Activated CD4-positive, alpha-beta T cell treated with anti-CD3 and anti-CD28 coated beads, Interleukin-10, Interleukin-2, amounts not matched to agents 100 ng/mL and 50 ng/mL, durations not matched to agents 16 hours and 8 hours (primary cell): Measurements from ENCODE around the gene SLC16A13.

ENCODE experiments used
- DNase-seq: peaks from one replicate; pipeline ENCODE4 v3.0.0-alpha.2; 2020

The SLC16A13 gene

GRCh38 chr17:7014261-7014994 is 21.4 kb upstream of the SLC16A13 start:
- DNase-seq: peak; percentile 99

GRCh38 chr17:7014995-7015958 is 20.5 kb upstream of the SLC16A13 start:
- DNase-seq: peak; percentile 91

GRCh38 chr17:7016418-7016817 is 19.4 kb upstream of the SLC16A13 start:
- peak; percentile 37 for DNase-seq

GRCh38 chr17:7016886-7017826 is 18.7 kb upstream of the SLC16A13 start:
- DNase-seq: no peak

GRCh38 chr17:7017827-7018200 is 18.0 kb upstream of the SLC16A13 start:
- peak; percentile 59 for DNase-seq

GRCh38 chr17:7018331-7018964 is 17.4 kb upstream of the SLC16A13 start:
- no peak for DNase-seq

- no peak for DNase-seq
Observed at GRCh38 chr17:7019367-7019766, 16.4 kb upstream of the SLC16A13 start.

- DNase-seq: no peak
Observed at GRCh38 chr17:7019839-7020519, 15.8 kb upstream of the SLC16A13 start.

- no peak for DNase-seq
Observed at GRCh38 chr17:7020894-7021664, 14.7 kb upstream of the SLC16A13 start.

- DNase-seq: peak; percentile 88
Observed at GRCh38 chr17:7021993-7022778, 13.6 kb upstream of the SLC16A13 start.

- DNase-seq: no peak
Observed at GRCh38 chr17:7022781-7023571, 12.8 kb upstream of the SLC16A13 start, which contains the start of gene BCL6B. Gene BCL6B (plus strand): TSS chr17:7023050. CDS start chr17:7023672, 622 bp downstream.

- DNase-seq: peak; percentile 95
Observed at GRCh38 chr17:7023576-7024401, 12.0 kb upstream of the SLC16A13 start.

- no peak for DNase-seq
Observed at GRCh38 chr17:7024402-7024785, 11.4 kb upstream of the SLC16A13 start.

GRCh38 chr17:7025245-7025644 is 10.6 kb upstream of the SLC16A13 start:
- DNase-seq: no peak

- DNase-seq: no peak
Observed at GRCh38 chr17:7026471-7027115, 9.2 kb upstream of the SLC16A13 start.

GRCh38 chr17:7027335-7027734 is 8.5 kb upstream of the SLC16A13 start:
- DNase-seq: no peak

- DNase-seq: no peak
Observed at GRCh38 chr17:7029096-7029495, 6.7 kb upstream of the SLC16A13 start.

- DNase-seq: peak; percentile 73
Observed at GRCh38 chr17:7029659-7030058, 6.2 kb upstream of the SLC16A13 start.
